GM12891 (cell line): ENCODE measurements around the gene FAM163B.

Experiments used
- PAX5 ChIP-seq: IDR thresholded peaks from 2 replicates; pipeline ENCODE4 v1.6.1; 2011; ENCODE audit warnings: low read length, moderate library complexity, mild to moderate bottlenecking; ENCODE audit not compliant: insufficient read depth, severe bottlenecking
- POLR2A ChIP-seq: IDR thresholded peaks from 2 replicates; pipeline ENCODE4 v1.6.1; 2011; ENCODE audit warnings: low read depth, low read length, control low read depth
- POLR2AphosphoS5 ChIP-seq: IDR thresholded peaks from 2 replicates; pipeline ENCODE4 v1.6.1; 2011; ENCODE audit warnings: low read depth, low read length, control low read depth
- POU2F2 ChIP-seq: IDR thresholded peaks from 2 replicates; pipeline ENCODE4 v1.6.1; 2011; ENCODE audit warnings: low read depth, mild to moderate bottlenecking, control low read depth, low read length, moderate library complexity
- SPI1 ChIP-seq: IDR thresholded peaks from 2 replicates; pipeline ENCODE4 v1.6.1; 2011; ENCODE audit warnings: low read depth, low read length, control low read depth
- TAF1 ChIP-seq: IDR thresholded peaks from 2 replicates; pipeline ENCODE4 v1.6.1; 2011; ENCODE audit warnings: low read depth, low read length, control low read depth

DNA sequence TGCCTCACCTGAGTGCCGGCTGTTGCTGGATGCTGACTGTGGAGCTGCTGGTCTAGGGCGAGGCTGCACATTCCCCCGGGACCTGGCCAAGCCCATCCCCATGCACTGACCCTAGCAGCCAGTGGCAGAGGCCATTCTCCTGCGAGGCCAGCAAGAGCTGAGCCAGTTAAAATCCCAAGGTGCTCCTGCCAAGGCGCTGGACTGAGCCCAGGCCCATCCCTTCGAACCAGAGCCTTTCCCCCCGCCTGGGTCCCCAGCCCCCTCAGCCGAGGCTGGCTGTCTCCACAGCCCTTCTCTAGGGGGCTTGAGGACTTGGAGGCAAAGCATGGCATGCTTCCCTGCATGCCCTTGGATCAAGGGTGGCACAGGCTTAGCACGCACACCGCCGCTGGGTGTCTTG is 73.1 kb downstream of the FAM163B start:
- no peak for TF ChIP-seq POU2F2
- TF ChIP-seq PAX5, result no peak
- TF ChIP-seq TAF1, result no peak
- no peak for TF ChIP-seq POLR2A
- TF ChIP-seq POLR2AphosphoS5, result no peak
- TF ChIP-seq SPI1, result no peak
